Hepatocyte (in vitro differentiated cells): ENCODE results near the gene PACS1. TPM values are rescaled to one million over a fixed set of nuclear protein-coding genes. Genes with fewer than 3 reads are reported as not detected.

ENCODE experiments used
- DNase-seq: peaks from one replicate; pipeline ENCODE4 v3.0.0-alpha.2; 2016; ENCODE audit warnings: low spot score
- H2AFZ ChIP-seq: fragments of 200-600 bp; sonication (generic); 2 replicates; pipeline ENCODE4 v1.6.0; 2016; ENCODE audit warnings: antibody characterized with exemption, mild to moderate bottlenecking
- H3K27ac ChIP-seq: fragments of 200-600 bp; sonication (generic); 2 replicates; pipeline ENCODE4 v1.5.1; 2016; ENCODE audit warnings: mild to moderate bottlenecking
- H3K27me3 ChIP-seq: fragments of 200-600 bp; sonication (generic); 2 replicates; pipeline ENCODE4 v1.6.1; 2016
- H3K36me3 ChIP-seq: fragments of 200-600 bp; sonication (generic); replicated peaks from 2 replicates; pipeline ENCODE4 v1.5.1; 2016; ENCODE audit warnings: low read depth; ENCODE audit not compliant: insufficient read depth
- H3K4me1 ChIP-seq: fragments of 200-600 bp; sonication (generic); 2 replicates; pipeline ENCODE4 v1.5.1; 2016; ENCODE audit warnings: mild to moderate bottlenecking, moderate library complexity; ENCODE audit not compliant: insufficient read depth
- H3K4me2 ChIP-seq: fragments of 200-600 bp; sonication (generic); 2 replicates; pipeline ENCODE4 v1.6.0; 2016
- H3K4me3 ChIP-seq: fragments of 200-600 bp; sonication (generic); 2 replicates; pipeline ENCODE4 v1.5.1; 2016; ENCODE audit warnings: mild to moderate bottlenecking
- H3K79me2 ChIP-seq: fragments of 200-600 bp; sonication (generic); 2 replicates; pipeline ENCODE4 v1.6.0; 2017; ENCODE audit warnings: mild to moderate bottlenecking
- H3K9me2 ChIP-seq: fragments of 200-600 bp; sonication (generic); replicated peaks from 2 replicates; pipeline ENCODE4 v1.6.0; 2017; ENCODE audit warnings: mild to moderate bottlenecking; ENCODE audit not compliant: insufficient read depth
- H3K9me3 ChIP-seq: fragments of 200-600 bp; sonication (generic); 2 replicates; pipeline ENCODE4 v1.5.1; 2016; ENCODE audit warnings: low read depth, mild to moderate bottlenecking
- H4K20me1 ChIP-seq: fragments of 200-600 bp; sonication (generic); 2 replicates; pipeline ENCODE4 v1.6.0; 2016; ENCODE audit warnings: mild to moderate bottlenecking; ENCODE audit not compliant: insufficient read depth, poor library complexity, severe bottlenecking
- CTCF ChIP-seq: fragments of 200-600 bp; sonication (generic); IDR thresholded peaks from 2 replicates; pipeline ENCODE4 v1.5.1; 2016; ENCODE audit warnings: antibody characterized with exemption, mild to moderate bottlenecking; ENCODE audit not compliant: poor library complexity
- EZH2 ChIP-seq: fragments of 200-600 bp; sonication (generic); IDR thresholded peaks from 2 replicates; pipeline ENCODE4 v1.6.1; 2016; ENCODE audit warnings: antibody characterized with exemption, mild to moderate bottlenecking, borderline replicate concordance
- EZH2phosphoT487 ChIP-seq: fragments of 200-600 bp; sonication (generic); IDR thresholded peaks from one replicate; pipeline ENCODE4 v1.6.1; 2018; ENCODE audit warnings: antibody characterized with exemption, mild to moderate bottlenecking, low read depth, moderate library complexity; ENCODE audit not compliant: unreplicated experiment, severe bottlenecking
- WGBS: methylation state at CpG from one replicate; pipeline ENCODE4 v1.1.6; 2016; ENCODE audit warnings: low lambda C conversion rate; ENCODE audit errors: missing lambda C conversion rate; 5-methylcytosine and 5-hydroxymethylcytosine counted together
- polyA plus RNA-seq: library from polyadenylated mRNA; unstranded; fragments of >200 nt; fragmentation: Nextera tagmentation; extraction: Ambion mirVana; gene quantifications from 2 replicates; pipeline ENCODE4 v1.2.1, GENCODE V29; 2016
- total RNA-seq: library from RNA; depleted of rRNA; stranded (reverse); fragments of >200 nt; gene quantifications from 2 replicates; pipeline ENCODE4 v1.2.3, GENCODE V29; 2014

Gene PACS1
- total and polyA plus RNA-seq, 2 experiments from 2014 or later = 28.2 to 71.5 TPM

GRCh38 chr11:66115638-66116301 lies 45.7 kb downstream of the PACS1 start:
- no peak for TF ChIP-seq CTCF
- no peak for TF ChIP-seq EZH2phosphoT487
- TF ChIP-seq EZH2 = no peak
- peak overlapping the region; percentile 65 for H3K4me2 ChIP-seq
- H4K20me1 ChIP-seq = no peaks in the 10 kb centered on the region
- H3K27me3 ChIP-seq = no peaks in the 10 kb centered on the region
- H3K9me2 ChIP-seq = no peaks in the 10 kb centered on the region
- peak overlapping the region; percentile 73 for H3K27ac ChIP-seq
- H3K9me3 ChIP-seq = no peaks in the 10 kb centered on the region
- 22% methylated on average over 8 of the region's 8 CpGs for WGBS
- peaks cover 55% of the 10 kb centered on the region for H3K79me2 ChIP-seq
- DNase-seq = no peak
- no peaks in the 10 kb centered on the region for H3K36me3 ChIP-seq
- H3K4me3 ChIP-seq = no peak overlapping the region
- H2AFZ ChIP-seq = no peak overlapping the region
- H3K4me1 ChIP-seq = peaks cover 67% of the 10 kb centered on the region

- Histone ChIP-seq H3K4me2 (peak overlapping the region; percentile 65), H3K4me1 (peaks cover 67% of the 10 kb centered on the region), H3K9me3 (no peaks in the 10 kb centered on the region), H3K36me3 (no peaks in the 10 kb centered on the region), H3K4me3 (no peak overlapping the region), H3K9me2 (no peaks in the 10 kb centered on the region), H2AFZ (no peak overlapping the region), H3K27me3 (no peaks in the 10 kb centered on the region), H4K20me1 (no peaks in the 10 kb centered on the region), H3K27ac (peak overlapping the region; percentile 73), H3K79me2 (peaks cover 54% of the 10 kb centered on the region)
- DNase-seq = no peak
- TF ChIP-seq EZH2 (no peak), CTCF (no peak), EZH2phosphoT487 (no peak)
- WGBS = 70% methylated on average over 7 of the region's 7 CpGs
These were observed 46.7 kb downstream of the PACS1 start for GRCh38 chr11:66116576-66117361.

- Histone ChIP-seq H3K9me3 (no peaks in the 10 kb centered on the region), H3K4me1 (peaks cover 49% of the 10 kb centered on the region), H3K36me3 (no peaks in the 10 kb centered on the region), H3K9me2 (no peaks in the 10 kb centered on the region), H3K4me3 (no peak overlapping the region), H3K4me2 (peak overlapping the region; percentile 49), H3K27me3 (no peaks in the 10 kb centered on the region), H3K79me2 (peaks cover 63% of the 10 kb centered on the region), H4K20me1 (no peaks in the 10 kb centered on the region), H2AFZ (no peak overlapping the region), H3K27ac (peak overlapping the region; percentile 90)
- no peak for DNase-seq
- WGBS = 38% methylated on average over 3 of the region's 3 CpGs
- TF ChIP-seq EZH2 = no peak
- no peak for TF ChIP-seq CTCF
- no peak for TF ChIP-seq EZH2phosphoT487
These were observed 48.8 kb downstream of the PACS1 start for GRCh38 chr11:66118847-66119246.
